ENCODE data around the gene PTPRJ.

Gene PTPRJ

GRCh38 chr11:48163360-48164100 is 183.2 kb downstream of the PTPRJ start:
- no peak for TF ChIP-seq CTCF (conservative IDR thresholded peaks at IDR 0.05; ENCODE audit: low read depth, low read length)
- H3K4me3 ChIP-seq (ENCODE audit: low read depth, low read length), result no peak overlapping the region
- no peak for DNase-seq (ENCODE audit: low read depth)

- TF ChIP-seq CTCF (conservative IDR thresholded peaks at IDR 0.05; ENCODE audit: low read depth, low read length), result no peak
Observed at GRCh38 chr11:48164836-48165235, 184.5 kb downstream of the PTPRJ start.

GRCh38 chr11:48165426-48165825 is 185.1 kb downstream of the PTPRJ start:
- no peak overlapping the region for H3K4me3 ChIP-seq (ENCODE audit: low read depth, low read length)
- peak; percentile 64 for DNase-seq (ENCODE audit: low read depth)
- TF ChIP-seq CTCF (conservative IDR thresholded peaks at IDR 0.05; ENCODE audit: low read depth, low read length), result no peak

More at GRCh38 chr11:48164836-48165235, 184.5 kb downstream of the PTPRJ start:
- H3K4me3 ChIP-seq (ENCODE audit: low read depth, low read length), result no peak overlapping the region
- DNase-seq (ENCODE audit: low read depth), result peak; percentile 28

- TF ChIP-seq CTCF (conservative IDR thresholded peaks at IDR 0.05; ENCODE audit: low read depth, low read length), result no peak
- DNase-seq (ENCODE audit: low read depth), result no peak
- no peak overlapping the region for H3K4me3 ChIP-seq (ENCODE audit: low read depth, low read length)
Observed at GRCh38 chr11:48167380-48167779, 187.0 kb downstream of the PTPRJ start.

GRCh38 chr11:48168815-48169214 is 188.5 kb downstream of the PTPRJ start:
- no peak overlapping the region for H3K4me3 ChIP-seq (ENCODE audit: low read depth, low read length)
- no peak for TF ChIP-seq CTCF (conservative IDR thresholded peaks at IDR 0.05; ENCODE audit: low read depth, low read length)
- no peak for DNase-seq (ENCODE audit: low read depth)

DNA sequence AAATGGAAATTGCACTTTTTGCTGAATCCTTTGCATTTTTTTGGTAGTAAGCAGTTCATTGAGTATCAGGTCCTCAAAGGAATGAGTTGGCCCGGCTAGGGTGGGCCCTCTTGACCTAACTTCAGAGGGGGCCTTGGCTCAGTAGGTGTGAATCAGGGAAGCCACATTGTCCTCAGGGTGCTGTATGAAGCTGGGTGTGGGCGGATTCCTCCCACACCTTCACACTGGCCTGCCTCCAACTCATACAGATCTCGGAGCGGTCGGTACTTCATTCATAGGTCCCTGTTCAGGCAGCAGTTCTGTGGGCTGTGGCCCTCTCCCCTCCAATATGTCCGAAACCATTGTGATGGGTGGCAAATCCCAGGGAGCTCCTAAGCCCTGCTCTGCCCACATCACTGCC is 188.9 kb downstream of the PTPRJ start:
- no peak overlapping the region for H3K4me3 ChIP-seq (ENCODE audit: low read depth, low read length)
- no peak for TF ChIP-seq CTCF (conservative IDR thresholded peaks at IDR 0.05; ENCODE audit: low read depth, low read length)

DNA sequence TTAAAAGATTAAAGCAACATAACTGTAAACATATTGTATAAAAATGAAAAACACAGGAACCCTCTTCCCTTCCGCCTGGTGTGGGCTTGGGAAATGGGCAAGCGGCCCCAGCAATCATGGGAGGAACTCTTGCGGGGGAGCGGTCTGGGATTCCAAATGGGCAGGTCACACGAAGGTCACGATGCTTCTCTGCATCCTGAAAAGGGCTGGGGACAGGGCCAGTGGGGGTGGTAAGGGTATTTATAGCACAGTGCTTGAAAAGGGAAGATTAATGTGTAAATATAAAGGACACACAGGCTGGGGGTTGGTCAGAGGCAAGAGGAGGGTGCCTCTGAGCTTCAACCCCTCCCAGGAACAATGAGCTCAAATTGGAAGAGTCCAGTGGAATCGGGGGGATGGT is 189.4 kb downstream of the PTPRJ start:
- no peak overlapping the region for H3K4me3 ChIP-seq (ENCODE audit: low read depth, low read length)
- no peak for TF ChIP-seq CTCF (conservative IDR thresholded peaks at IDR 0.05; ENCODE audit: low read depth, low read length)
- peak; percentile 24 for DNase-seq (ENCODE audit: low read depth)

More for the DNA sequence above, 188.9 kb downstream of the PTPRJ start:
- peak; percentile 27 for DNase-seq (ENCODE audit: low read depth)
